HG03066 (cell line): ENCODE measurements around the gene RCBTB1.
"Not testable (repeated sequence)": the region's sequence is repeated elsewhere in the genome, so short reads cannot be mapped to it uniquely, and the experiment has no call there.

ENCODE experiments used
- ATAC-seq: cut with Tn5 transposase; IDR thresholded peaks from one replicate; pipeline ENCODE4 v1.9.1; 2021; ENCODE audit warnings: low read depth; ENCODE audit not compliant: unreplicated experiment

The RCBTB1 gene

DNA sequence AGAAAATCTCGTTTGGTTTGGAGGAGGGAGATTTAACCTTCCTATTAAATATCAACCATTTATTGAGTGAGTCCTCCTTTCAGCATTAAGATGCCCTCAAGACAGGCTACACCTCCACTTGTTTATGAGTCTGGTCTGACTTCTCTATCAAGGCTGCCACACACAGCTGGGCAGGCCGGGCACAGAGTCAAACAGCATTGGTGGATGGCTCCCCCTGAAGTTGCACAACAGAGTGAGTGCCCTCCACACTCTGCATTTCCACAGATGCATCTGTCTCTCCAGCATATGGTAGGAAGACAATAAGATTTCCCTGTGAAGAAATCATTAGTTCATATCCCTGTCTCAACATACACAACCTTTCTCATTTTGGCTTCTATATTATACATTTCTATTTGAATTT, 58.2 kb downstream of the RCBTB1 start:
- no peak for ATAC-seq

DNA sequence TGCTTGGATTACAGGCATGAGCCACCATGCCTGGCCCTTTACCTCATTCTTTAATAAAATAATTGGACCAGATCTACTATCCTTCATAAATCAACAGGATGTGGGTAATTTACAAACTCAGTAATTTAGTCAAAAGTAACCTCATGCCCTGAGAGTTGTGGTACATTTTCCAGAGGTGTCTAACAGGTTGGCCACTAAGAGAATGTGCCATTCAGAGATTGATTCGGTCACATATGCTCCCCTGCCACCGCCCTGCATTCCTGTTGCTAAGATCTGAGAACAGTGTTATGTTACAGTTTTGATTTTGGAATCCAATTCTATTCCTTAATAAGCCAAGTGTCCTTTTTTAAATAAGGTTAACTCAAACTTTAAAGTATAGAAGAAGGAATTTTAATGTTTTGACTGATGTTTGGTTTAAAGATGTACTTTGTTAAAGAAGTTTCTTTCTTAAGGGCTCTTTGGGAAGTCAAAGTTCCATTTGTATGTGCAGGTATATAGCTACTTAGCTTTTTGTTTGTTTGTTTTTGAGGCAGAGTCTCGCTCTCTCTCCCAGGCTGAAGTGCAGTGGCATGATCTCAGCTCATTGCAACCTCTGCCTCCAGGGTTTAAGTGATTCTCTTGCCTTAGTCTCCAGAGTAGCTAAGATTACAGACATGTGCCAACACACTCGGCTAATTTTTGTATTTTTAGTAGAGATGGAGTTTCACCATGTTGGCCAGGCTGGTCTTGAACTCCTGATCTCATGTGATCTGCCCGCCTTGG, 60.4 kb downstream of the RCBTB1 start:
- no peak for ATAC-seq

DNA sequence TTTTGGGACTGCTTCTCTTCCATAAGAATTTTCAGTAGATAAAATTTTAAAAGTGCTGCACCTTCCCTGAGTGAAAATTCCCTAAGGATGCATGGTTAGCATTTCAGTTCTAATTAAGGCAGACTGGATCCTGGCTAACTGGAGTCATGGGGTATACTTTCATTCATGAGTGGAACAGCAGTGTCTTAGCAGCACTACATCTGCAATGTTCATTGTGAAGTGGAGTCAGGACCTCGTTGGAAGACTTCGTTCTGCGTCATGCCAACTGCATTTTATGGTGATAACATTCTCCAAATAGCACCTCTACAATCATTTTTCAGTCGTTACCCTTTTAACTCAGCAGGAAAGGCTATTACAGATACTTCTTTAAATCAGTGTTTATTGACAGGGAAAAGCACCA, 64.1 kb downstream of the RCBTB1 start:
- ATAC-seq: no peak

DNA sequence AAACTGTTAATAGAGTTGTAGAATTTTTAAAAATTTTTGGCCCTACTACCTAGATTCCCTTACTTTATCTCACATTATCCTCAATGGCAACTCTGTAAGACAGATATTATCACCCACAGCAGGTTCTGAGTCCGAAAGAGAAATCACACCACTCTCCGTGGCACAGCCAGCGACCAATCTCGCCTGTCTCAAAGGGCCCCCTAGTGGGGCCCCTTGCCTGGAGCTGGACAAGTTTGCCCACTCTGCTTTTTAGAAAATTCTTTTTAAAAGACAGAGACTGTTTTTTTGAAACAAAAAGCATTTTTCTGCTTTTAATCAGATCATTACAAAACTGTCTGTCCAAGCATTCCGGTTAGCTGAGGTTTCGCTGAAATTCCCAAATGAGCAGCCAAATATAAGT, 67.9 kb downstream of the RCBTB1 start:
- ATAC-seq: no peak

DNA sequence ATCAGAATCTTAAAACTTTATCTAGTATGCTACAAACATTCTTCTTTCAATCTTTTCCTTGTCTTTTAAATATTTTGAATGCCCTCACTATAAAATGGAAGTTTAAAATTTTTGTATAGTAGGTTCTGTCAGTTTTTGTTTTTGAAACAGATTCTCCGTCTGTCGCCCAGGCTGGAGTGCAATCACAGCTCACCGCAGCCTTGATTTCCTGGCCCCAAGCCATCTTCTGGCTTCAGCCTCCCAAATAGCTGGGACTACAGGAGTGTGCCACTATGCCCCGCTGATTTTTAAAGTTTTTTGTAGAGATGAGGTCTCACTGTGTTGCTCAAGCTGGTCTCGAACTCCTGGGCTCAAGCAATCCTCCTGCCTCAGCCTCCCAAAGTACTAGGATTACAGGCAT, 68.9 kb downstream of the RCBTB1 start:
- no peak for ATAC-seq

DNA sequence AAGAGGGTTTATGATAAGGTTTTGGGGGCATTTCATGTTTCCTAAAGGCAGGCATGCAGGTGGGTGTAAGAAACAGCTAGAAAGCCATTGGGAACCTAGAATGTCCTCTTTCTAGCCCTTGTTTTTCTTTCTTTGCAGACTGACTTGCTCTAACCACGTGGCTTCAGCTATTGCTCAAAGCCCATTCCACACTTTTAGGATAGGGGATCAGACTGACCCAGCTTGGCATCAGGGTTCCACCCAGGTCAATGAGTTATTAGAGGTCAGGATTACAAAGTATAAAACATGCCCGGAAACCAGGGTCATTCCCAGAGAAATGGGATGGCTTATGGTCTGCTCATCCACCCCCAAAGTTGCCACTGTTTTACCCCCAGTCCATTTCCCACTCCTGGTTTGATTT, 72.8 kb downstream of the RCBTB1 start:
- ATAC-seq: no peak

DNA sequence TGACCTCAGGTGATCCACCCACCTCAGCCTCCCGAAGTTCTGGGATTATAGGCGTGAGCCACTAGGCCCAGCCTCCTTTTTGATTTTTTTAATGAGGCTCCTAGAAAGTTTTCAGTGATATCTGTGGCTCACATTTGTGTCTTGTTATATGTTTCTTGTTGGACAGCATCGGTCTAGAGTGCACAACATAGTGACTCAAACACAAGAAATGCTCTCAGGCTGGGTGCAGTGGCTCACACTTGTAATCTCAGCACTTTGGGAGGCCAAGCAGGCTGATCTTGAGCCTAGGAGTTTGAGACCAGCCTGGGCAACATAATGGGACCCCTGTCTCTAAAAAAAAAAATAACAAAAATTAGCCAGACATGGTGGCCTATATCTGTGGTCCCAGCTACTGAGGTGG, 81.4 kb downstream of the RCBTB1 start:
- ATAC-seq: no peak

DNA sequence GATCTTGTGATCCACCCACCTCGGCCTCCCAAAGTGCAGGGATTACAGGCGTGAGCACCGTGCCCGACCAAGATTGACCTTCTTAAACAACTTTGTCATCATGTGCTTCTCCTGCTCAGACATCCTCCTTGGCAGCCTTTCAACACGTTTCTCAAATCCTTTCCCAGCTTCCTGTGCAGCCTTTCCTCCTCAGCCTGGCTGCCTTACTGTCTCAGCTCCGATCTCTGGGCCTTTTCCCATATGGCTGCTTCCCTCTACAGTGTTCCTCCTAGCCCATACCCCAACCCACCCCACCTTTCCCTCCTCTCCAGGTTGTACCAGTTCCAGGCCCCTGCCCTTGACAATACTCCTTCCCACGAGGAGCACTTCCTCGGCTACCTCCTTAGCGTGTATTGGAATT, 82.4 kb downstream of the RCBTB1 start:
- ATAC-seq: no peak

DNA sequence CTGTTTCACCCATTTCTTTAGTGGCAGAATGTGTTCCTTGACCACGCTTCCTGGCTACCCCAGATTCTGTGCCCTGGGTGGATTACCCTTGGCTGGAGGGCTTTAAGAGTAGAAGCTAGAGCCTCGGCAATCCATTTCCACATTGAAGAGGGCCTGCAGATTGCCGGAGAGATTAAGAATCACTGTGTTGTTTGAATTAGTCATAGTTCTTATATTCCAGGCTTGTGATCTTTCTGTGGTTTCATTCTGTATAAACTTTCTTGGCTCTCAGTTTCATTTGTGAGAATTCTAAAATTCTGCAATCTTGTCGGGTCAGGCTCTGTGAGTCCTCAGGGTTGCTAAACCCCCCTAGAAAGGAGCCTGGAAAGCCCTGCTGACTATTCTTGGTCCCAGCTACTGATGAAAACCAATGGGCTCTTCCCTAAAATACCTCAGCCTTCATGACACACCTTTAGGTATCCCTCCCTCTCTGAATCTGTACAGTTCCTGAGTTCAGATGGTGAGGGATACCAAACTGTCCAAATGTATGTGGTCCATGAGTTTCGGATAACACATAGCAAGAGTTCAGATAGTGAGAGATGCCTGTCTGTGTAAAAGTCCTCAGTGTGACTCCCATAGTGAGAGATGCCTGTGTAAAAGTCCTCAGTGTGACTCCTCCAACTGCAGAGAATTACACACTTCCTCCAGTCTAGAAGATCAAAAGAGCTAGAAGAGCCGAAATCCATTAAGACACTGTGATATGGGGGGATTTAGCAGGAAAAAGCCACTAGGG, 85.3 kb downstream of the RCBTB1 start:
- ATAC-seq: no peak

DNA sequence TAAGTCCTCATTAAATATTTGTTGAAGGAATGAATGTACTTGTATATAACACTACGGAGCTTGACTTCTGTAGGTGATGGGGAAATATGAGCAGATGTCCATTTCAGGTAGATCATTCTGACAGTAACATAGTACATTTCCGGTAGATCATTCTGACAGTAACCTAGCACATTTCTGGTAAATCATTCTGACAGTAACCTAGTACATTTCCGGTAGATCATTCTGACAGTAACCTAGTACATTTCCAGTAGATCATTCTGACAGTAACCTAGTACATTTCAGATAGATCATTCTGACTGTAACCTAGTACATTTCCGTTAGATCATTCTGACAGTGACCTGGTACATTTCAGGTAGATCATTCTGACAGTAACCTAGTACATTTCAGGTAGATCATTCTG, 87.2 kb downstream of the RCBTB1 start:
- ATAC-seq: no peak

DNA sequence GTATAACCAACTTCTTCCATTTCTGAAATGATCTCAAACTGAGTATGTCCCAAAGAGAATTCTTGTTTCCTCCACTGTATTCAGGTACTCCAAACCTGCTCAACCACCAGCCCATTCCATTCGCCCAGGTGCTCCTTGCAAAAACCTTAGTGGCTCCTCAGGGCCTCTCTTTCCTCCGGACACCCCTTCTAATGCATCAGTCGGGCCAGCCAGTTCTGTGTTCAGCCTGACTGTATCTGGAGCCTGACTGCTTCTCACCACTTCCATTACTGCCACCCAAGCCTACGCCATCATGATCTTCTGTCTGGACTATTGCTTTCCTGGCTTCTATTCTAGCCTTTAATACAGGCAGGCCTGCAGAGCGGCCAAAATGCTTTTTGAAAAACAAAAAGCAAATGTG, 88.1 kb downstream of the RCBTB1 start:
- no peak for ATAC-seq

DNA sequence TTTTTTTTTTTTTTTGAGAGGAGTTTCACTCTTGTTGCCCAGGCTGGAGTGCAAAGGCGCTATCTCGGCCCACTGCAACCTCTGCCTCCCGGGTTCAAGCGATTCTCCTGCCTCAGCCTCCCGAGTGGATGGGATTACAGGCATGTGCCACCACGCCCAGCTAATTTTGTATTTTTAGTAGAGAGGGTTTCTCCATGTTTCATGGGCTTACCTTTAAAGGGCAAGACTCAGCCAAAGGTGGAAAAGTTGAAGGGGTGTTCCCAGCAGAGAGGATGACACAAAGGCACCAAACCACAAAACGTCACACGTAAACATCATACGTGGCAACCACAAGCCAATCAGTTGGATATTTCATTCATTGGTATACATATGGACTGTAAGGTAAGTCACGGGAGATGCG, 88.5 kb downstream of the RCBTB1 start:
- not testable (repeated sequence) for ATAC-seq

DNA sequence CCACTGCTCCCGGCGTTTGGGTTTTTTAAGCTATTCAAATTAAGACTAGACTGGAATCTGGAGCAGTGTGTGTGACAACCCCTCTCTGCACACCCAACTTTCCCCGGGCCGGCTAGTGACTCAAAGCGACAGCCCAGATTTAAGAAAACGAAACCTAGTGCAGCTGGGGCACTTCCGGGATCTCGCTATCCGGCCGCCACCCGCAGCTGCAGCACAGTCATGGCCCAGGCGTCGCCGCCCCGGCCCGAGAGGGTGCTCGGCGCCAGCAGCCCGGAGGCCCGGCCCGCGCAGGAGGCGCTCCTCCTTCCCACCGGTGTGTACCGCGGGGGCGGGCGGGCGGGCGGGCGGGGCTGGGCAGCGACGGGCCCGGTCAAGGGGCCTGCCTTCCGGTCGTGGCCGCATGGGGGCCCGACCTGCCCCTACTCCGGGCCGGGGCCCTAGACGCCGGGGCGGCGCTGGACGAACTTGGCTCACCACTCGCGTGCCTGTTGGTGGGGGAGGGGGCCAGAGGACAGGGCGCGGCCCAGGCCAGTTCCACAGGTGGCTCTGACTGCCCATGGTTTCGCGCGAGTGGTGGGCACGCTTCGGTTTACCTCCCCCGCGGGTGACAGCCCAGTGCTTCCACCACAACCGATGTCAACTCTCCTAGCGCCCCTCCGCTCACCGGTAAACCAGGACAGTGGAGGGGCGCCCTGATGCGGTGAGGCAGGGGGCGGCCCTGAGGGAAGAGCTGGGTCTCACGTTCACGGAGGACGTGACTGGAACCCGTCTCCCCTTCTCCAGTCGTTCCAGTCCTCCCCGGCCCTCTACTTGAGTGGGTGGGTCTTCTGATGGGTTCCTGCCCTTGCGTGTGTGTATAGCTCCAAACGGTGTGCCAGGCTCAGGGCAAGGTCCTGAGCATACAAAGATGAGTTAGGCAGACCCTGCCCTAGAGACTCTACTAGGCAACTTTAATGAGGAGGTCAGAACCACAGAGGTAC, 89.3 kb downstream of the RCBTB1 start, which contains the start of gene PHF11:
Gene PHF11 (plus strand): TSS at position 171 of the 980 bp plus-strand sequence. CDS start 49 bp downstream, at position 220.
- peak; percentile 80 for ATAC-seq

DNA sequence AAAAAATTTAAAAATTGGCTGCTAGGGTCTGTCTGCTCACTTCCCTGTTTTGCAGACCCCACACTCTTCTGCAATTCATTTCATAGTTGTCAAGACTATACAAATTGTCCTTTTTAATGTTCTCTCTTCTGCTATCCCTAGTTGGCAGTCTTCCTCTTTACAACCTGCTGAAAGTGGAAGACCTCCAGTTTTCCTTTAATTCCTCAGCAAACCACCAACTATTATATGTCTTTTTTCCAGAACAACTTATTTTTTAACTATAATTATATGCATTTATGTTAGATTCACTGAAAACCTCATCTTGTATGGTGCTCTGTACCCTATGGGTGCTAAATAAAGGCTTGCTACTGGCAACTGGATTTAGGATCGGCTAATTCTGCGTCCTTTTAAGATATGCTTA, 90.7 kb downstream of the RCBTB1 start:
- no peak for ATAC-seq

DNA sequence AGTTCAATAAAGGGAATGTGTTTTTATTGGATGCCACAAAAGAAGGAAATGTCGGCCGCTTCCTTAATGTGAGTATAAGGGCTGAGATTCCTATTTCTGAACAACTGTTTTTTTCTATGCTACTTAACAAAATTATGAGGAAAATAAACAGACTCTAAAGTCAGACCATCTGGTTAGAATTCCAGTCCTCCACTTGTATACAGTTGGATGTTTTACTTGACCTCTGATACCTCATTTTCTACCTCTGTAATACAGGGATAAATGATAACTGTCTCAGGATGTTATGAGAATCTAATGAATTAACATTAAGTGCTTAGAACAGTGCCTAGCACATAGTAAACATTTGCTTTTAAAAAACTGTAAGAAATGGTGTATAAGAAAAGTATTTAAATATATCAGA, 96.8 kb downstream of the RCBTB1 start:
- ATAC-seq: no peak
